Epithelial cell of esophagus (primary cell): Measurements from ENCODE around the gene FSD1.

Experiments used
- DNase-seq: peaks from one replicate; pipeline ENCODE4 v3.0.0; 2010; ENCODE audit warnings: low read depth
- H3K4me3 ChIP-seq: 2 replicates; pipeline ENCODE4 v1.5.1; 2011; ENCODE audit warnings: mild to moderate bottlenecking, low read length, control low read depth
- CTCF ChIP-seq: IDR thresholded peaks from 2 replicates; pipeline ENCODE4 v1.5.1; 2011; ENCODE audit warnings: low read depth, mild to moderate bottlenecking, low read length, control low read depth, inconsistent platforms; ENCODE audit not compliant: insufficient read depth; ENCODE audit errors: missing control alignments

Gene FSD1

GRCh38 chr19:4320419-4320818, 16.0 kb downstream of the FSD1 start:
- H3K4me3 ChIP-seq = no peak overlapping the region
- TF ChIP-seq CTCF = no peak
- no peak for DNase-seq

- no peak overlapping the region for H3K4me3 ChIP-seq
- no peak for DNase-seq
- TF ChIP-seq CTCF = no peak
Measured at GRCh38 chr19:4322942-4323665, 18.7 kb downstream of the FSD1 start.

- no peak for DNase-seq
- no peak for TF ChIP-seq CTCF
- H3K4me3 ChIP-seq = no peak overlapping the region
Measured at GRCh38 chr19:4323692-4324091, 19.3 kb downstream of the FSD1 start.

GRCh38 chr19:4324228-4324627, 19.8 kb downstream of the FSD1 start:
- DNase-seq = no peak
- H3K4me3 ChIP-seq = no peak overlapping the region
- TF ChIP-seq CTCF = no peak

- no peak overlapping the region for H3K4me3 ChIP-seq
Measured at GRCh38 chr19:4326215-4326836, 21.9 kb downstream of the FSD1 start.

GRCh38 chr19:4326837-4327251, 22.4 kb downstream of the FSD1 start:
- no peak for DNase-seq

More at GRCh38 chr19:4326215-4326836, 21.9 kb downstream of the FSD1 start:
- no peak for DNase-seq
- no peak for TF ChIP-seq CTCF

More at GRCh38 chr19:4326837-4327251, 22.4 kb downstream of the FSD1 start:
- no peak for TF ChIP-seq CTCF
- H3K4me3 ChIP-seq = no peak overlapping the region
